Raji (cell line): ENCODE results near the gene COA6.

ENCODE experiments used
- POLR2A ChIP-seq: IDR thresholded peaks from 2 replicates; pipeline ENCODE4 v1.6.1; 2011; ENCODE audit warnings: low read depth, low read length, control low read depth; ENCODE audit not compliant: insufficient read depth

Gene COA6

DNA sequence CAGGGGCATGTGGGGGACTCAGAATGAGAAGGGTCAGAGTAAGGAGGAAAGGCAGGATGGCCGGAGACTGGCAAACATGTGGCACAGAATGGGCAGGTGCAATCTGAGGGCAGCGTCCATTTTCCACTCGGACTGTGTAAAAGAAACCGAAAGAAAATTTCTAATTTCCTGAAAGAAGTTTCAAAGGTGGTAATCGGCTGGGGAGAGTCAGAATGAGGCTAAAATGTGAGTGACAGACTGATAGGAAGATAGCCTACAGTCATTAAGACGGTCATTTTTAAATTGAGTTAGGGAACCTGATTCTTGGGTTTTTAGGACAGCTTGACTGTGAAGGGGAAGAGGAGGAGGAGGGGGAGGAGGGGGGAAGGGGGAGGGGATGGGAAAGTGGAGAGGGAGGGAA is 23.6 kb downstream of the COA6 start:
- no peak for TF ChIP-seq POLR2A

DNA sequence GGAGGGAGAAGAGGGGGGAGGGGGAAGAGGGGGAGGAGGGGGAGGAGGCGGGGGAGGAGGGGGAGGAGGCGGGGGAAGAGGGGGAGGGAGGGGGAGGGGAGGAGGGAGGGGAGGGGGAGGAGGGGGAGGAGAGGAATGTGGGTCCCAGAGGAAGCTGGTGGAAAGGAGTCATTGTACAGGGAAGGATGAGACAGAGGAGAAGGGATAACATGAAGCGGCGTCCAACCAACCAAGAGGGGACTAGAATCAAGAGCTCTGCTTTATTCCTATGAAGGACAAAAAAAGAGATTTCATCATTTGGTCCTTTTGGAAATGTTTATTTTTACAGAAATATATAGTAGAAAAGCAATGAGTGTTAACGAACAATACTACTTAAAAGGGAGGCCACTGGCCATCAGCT is 24.5 kb downstream of the COA6 start:
- TF ChIP-seq POLR2A: no peak

DNA sequence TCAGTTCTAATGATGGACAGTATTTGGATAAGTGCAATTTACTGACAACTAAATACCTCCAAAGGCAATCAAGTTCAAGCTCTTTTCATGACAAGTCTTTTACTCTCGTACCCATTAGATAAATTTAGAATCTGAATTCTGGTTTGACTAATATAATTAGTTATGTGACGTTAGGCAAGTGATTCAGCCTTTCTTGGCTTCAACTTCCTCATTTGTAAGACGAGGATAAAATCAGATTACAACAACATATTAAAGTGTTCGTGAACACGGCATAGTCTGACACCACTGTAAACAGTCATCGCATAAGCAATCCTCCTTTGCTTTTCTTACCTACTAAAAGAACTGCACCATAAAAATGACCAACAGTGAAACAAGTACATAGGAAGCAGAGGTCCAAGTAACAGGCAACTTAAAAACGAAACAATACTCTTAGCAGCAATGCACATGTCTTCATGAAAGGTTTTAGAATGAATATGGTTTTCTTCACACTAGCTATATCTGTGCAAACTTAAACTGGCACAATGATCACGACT is 25.7 kb downstream of the COA6 start:
- 0 out of 2 replicates have a peak, but pooled peaks have one; percentile 11 for TF ChIP-seq POLR2A

DNA sequence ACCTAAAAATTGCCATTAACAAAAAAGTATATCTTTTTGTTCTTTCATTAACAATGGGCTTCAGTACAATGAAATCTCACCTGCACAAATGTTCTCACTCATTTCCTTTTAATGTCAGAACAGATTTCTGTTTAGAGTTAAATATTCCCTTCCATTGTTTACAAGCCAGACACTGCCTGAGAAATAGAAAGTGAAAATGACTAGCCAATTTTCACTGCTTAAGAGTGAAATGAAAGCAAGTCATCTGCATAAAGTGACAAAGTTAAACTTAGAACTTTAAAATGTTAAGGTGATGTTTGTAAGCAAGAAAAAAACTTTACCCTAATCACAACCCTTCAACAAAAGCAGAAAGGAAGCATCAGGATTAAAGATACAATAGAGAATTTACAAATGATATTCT is 27.5 kb downstream of the COA6 start:
- no peak for TF ChIP-seq POLR2A

DNA sequence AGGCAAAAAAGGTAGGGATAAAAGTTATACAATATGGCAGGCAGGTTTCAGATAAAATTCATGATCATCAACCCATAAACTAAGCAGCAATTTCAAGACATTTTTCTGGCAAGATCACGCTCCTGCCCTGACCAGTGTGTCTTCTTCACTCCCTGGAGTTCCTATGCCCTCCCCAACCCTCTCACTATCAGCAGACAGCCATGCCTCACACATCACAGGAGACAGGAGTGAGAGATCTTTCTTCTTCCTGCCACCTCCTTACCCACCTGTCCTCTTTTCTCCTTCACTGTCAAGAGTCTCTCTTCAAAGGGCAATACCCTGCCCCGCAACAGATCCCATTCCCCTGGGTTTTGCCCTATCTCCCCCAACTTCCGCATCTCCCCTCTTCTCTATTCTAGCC is 28.4 kb downstream of the COA6 start:
- TF ChIP-seq POLR2A: no peak

DNA sequence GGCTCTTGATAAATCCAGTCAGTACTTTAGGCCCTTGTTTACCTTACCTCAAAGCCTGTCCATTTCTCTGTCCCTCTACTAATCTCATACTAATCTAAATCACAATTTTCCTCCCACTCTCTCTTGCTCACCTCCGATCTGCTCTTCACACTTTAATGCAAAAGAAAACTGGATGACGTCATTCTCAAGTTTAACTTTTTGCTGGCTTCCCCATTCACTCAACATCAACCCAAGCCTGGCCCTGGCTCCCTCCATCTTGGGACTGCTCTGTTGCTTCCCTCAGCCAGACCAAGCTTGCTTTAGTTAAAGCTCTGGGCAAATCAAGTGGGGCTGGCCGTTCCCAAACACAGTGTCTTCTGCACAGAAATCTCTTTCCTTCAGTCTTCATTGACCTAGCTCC is 29.7 kb downstream of the COA6 start:
- no peak for TF ChIP-seq POLR2A

DNA sequence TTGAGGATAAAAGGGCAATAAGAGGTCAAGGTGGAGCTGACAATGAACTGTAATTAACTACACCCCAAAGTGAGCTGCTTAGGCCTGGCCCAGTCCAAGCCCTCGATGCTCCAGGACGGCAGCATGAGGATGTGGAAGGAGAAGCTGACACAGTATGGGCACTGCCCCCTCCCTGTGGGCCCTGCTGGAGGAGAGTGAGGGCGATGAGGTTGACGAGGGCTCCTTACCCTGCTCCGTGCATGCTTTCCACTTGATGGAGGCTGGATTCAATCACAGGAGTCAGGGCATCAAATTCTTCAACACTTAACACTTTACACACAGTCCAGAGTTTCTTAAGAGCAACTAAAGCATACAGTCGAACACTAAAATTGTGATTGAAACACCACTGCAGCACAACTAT is 32.4 kb downstream of the COA6 start:
- no peak for TF ChIP-seq POLR2A

DNA sequence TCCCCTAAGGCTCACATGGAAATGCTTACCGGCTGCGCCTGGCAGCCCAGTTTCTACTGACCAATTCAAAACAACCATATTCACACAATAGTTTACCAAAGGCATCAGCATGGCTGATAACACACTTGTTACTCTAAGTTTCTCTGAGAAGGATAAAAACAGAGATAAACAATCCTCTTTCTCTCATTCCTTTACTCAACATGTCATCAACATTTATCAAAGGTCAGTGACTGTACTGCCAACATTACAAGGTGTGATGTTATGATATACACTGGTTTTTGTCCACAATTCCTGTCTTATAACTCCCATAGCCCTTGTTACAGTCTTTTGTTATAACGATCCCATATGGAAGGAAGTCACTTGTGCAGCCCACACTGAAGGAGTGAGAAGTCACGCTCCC is 33.6 kb downstream of the COA6 start:
- TF ChIP-seq POLR2A: no peak

DNA sequence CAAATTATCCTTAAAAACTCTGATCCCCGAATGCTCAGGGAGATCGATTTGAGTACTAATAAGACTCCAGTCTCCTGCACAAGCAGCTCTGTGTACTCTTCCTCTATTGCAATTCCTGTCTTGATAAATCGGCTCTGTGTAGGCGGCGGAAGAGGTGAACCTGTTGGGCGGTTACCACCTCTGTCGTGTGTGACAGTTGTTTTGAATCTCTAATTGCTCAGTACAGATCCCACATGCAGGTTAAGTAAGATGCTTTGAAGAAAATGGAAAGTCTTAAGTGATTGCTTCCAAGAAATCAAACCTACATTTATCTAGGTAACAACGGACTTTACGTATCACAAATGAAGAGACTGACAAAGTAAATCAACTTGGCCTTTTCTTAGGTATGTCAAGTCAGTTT is 35.5 kb downstream of the COA6 start:
- no peak for TF ChIP-seq POLR2A

DNA sequence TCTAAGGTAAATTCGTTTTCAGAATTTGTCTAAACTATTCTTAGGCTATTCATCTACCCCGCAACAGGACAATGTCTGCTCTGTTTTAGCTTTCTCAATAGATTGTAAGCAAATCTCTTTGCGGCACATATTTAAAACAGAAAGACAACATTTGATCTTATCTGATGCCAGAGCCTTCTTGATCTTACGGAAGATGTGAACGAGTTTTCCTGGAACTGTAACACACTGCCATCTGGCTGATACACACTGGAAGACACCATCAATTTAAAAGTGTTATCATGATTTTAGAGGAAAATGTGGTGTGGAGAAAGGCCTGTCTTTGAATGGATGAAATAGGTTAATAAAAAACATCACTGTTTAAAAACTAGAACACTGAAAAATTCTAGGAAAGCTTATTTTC is 36.1 kb downstream of the COA6 start:
- TF ChIP-seq POLR2A: no peak

DNA sequence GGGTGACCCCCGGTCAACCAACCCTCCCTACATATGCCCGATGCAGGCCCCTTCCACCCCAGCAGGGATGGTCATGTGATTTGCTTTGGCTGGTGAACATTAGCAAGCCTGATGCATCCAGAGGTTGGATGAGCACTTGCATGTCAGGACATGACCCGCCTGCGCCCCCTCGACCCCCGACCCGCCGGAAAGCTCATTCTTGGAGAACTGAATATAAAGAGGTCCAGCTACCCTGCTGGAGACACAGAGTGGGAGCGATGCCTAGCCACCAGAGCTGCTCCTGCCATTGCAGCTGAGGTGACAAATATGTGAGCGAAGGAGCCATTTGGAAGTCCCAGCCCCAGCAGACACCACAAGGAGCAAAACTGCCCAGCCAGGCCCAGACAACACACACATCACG is 39.6 kb downstream of the COA6 start:
- TF ChIP-seq POLR2A: no peak

DNA sequence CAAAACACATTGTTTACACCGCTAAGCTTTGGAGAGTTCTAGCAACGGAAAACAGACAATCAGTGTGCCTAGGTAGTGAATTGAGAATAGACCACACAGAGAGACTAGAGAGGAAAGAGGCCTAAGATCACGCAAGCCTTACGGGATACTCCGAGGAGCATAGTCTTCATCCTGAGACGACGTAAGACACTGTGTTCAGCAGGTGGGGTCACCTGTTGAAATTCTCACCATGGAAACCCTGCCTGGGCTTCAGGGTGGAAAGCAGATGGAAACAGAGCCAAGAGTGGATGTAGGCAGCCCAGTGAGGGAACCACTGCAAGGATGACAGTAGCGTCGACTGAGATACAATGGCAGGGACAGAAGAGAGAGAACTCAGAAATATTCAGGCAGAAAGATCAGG is 40.2 kb downstream of the COA6 start:
- TF ChIP-seq POLR2A: no peak

DNA sequence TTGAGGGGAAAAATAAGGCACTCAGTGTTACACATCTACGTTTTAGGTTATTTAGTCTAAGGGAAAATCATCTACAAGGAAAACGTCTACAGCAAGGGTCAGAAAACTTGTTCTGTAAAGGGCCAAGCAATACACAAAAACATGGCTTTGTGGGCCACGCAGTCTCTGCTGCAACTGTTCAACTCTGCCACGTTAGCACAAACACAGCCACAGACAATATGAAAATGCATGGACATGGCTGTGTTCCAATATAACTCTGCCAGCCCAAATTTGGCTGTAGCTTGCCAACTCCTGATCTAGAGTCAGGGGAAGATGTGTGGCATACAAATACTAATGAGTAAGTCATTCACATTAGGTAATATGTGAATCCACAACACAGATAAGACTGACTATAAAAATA is 40.7 kb downstream of the COA6 start:
- no peak for TF ChIP-seq POLR2A

DNA sequence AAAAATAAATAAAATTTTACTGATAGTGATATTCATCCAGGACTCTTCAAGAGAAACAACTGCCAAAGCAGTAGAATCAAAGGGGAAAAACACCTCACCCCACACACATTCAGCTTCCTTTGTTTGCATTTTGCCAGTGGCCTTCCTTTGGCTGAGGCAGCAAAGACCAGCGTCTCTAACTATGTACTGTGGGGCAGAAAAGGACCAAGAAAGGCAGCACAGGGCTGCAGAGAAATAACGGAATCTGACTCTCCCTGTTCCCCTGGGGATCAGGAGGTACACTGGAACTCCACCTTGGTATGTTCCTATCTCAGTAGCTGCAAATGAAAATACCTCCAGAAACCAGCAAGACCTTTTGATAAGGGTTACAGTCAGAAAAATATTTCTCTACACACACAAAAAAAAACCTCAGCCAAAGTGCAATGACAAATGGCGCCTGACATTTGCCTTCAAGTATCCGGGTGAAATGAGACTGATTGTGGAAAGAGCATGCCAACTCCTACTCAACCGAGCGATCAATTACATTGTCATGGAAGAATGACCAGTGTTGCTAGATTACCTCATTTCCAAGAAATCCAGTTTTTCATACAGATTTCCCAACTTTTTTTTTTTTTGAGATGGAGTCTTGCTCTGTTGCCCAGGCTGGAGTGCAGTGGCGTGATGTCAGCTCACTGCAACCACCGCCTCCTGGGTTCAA is 54.8 kb downstream of the COA6 start:
- TF ChIP-seq POLR2A: no peak

DNA sequence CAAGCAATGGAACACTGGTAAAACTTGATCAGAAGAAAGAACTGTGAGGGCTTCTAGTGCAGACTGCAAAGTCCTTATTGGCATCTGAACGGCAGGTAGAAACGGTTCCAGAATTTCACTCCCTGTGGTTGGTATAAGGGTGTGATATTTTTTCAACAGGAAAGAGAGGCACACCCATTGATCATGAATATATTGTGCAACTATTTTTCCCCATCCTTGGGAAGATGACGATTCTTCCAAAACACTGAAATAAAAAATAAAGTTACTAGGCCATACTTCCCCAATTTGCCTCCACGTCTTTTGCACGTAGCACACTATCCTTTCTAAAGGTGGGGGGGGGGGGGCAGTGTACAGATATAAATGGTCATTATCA is 56.2 kb downstream of the COA6 start:
- TF ChIP-seq POLR2A: no peak

DNA sequence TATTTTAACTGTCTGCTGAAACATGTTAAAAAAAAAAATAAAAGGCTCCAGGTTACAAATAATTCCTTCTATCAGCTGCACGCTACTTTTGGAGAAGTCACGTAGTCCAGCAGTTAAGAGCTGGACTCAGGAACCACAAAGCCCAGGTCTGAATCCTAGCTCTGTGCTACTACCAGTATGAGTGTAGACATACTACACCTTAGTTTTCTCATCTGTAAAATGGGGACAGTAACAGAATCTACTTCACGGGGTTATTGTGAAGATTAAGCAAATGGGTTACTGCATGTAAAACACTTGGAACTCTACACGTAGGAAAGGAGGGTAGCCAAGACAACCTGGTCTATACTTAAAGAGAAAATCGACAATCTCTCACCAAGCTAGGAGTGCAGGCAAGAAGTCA is 57.4 kb downstream of the COA6 start:
- TF ChIP-seq POLR2A: no peak

DNA sequence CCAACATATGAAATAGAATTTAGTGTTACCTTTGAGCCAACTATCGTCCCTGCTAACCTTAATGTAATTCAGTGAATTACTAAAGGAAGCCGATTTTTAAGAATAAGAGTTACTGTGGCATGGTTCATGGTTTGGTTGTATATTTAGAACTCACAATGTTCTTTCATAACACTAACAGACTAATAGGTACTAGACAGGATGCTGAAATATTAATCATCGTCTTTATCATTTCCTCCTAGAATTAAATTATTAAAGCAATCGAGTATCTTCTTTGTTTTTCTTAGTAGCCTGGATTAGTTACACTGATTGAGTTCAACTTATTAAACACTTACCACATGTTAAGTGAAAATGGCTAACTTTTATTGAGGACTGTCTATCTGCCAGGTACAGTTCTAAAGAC is 58.0 kb downstream of the COA6 start:
- TF ChIP-seq POLR2A: no peak

DNA sequence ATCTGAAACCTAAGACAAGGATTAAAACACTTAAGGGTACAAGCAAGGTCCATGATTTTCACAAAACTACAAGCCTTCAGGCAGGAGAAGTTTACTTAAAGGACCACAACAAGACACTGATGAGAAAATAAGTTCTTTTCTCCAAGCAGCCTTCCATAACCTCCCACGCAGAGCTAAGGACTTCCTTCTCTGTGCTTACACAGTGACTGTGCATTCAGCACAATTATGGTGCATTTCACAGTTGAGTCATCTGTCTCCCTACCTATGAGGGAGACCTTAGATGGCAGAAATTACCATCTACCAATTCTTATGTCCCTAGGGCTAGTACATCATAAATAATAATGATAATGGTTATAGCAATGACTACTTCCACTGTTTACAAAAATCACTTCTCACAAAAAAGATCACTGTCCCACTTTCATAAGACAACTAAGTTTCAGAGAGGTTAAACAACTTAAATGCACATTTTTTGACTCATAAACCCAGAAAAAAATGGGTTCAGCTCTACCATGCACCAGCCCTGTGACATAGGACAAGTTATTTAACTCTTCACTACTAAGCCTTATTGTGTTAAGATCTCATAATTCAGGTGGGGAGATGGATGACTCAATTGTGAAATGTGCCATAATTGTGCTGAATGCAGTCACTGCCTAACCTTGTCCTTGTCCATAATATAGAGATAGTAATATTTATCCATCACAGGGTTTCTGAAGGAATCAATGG is 60.5 kb downstream of the COA6 start:
- no peak for TF ChIP-seq POLR2A
